Measurements from ENCODE around the gene FBXO38. TPM values are rescaled to one million over a fixed set of nuclear protein-coding genes. Genes with fewer than 3 reads are reported as not detected.

The FBXO38 gene
- total and polyA plus RNA-seq, 9 of the 15 experiments (the other 6 are each of a cell fraction or from before 2014, with no cell fraction given): 7.4 to 39.4 (median 29.3) TPM

DNA sequence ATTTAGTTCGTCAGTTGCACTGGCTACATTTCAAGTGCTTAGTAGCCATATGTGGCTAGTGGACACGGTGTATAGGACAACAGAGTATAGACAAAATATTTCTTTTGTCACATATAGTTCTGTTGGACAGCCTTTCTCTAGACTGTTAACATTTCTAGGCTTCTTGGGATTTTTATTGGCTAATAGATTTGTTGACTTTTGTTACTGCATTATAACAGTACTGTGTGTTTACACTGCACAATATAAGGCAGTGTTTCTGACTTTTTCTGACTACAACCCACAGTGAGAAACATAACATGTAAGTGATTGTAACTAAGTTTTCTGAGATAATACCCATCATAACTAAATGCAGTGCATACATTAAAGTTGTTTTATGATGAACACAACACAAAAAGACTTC, 11.3 kb downstream of the FBXO38 start (continued):
- TF ChIP-seq REST (IDR thresholded peaks at IDR 0.05; ENCODE audit: borderline replicate concordance) (no peak), REST (CRISPR knock-in tag; IDR thresholded peaks at IDR 0.05; ENCODE audit: low read depth) (no peak), HOXB6 (CRISPR knock-in tag; IDR thresholded peaks at IDR 0.05; ENCODE audit: borderline replicate concordance) (no peak), KHSRP (IDR thresholded peaks at IDR 0.05) (no peak), EP400 (IDR thresholded peaks at IDR 0.05) (no peak), SP2 (IDR thresholded peaks at IDR 0.05; ENCODE audit: extremely low read depth, low read depth, low read length, poor library complexity, severe bottlenecking) (no peak), ARID3B (CRISPR knock-in tag; IDR thresholded peaks at IDR 0.05; ENCODE audit: borderline replicate concordance) (no peak), EP300 (IDR thresholded peaks at IDR 0.05; ENCODE audit: low read length) (no peak)
- TF ChIP-seq, protein P1, sequence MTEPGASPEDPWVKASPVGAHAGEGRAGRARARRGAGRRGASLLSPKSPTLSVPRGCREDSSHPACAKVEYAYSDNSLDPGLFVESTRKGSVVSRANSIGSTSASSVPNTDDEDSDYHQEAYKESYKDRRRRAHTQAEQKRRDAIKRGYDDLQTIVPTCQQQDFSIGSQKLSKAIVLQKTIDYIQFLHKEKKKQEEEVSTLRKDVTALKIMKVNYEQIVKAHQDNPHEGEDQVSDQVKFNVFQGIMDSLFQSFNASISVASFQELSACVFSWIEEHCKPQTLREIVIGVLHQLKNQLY (CRISPR knock-in tag; conservative IDR thresholded peaks at IDR 0.05): no peak
- TF ChIP-seq, protein P2, sequence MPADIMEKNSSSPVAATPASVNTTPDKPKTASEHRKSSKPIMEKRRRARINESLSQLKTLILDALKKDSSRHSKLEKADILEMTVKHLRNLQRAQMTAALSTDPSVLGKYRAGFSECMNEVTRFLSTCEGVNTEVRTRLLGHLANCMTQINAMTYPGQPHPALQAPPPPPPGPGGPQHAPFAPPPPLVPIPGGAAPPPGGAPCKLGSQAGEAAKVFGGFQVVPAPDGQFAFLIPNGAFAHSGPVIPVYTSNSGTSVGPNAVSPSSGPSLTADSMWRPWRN (IDR thresholded peaks at IDR 0.05; ENCODE audit: low read depth): no peak

All from K562 (cell line).